Measurements from ENCODE around the gene LGI4.
A peak's percentile ranks its signal among the peaks of the same experiment; 100 is the strongest.
"Not testable (repeated sequence)": the region's sequence is repeated elsewhere in the genome, so short reads cannot be mapped to it uniquely, and the experiment has no call there.

Gene LGI4

GRCh38 chr19:35105411-35106290 is 29.2 kb downstream of the LGI4 start:
- no peak for DNase-seq

GRCh38 chr19:35105047-35105410 is 29.8 kb downstream of the LGI4 start:
- no peak for DNase-seq

- no peak for DNase-seq
These were observed 30.5 kb downstream of the LGI4 start for GRCh38 chr19:35104361-35104760.

- DNase-seq, result not testable (repeated sequence)
These were observed 31.2 kb downstream of the LGI4 start for GRCh38 chr19:35103614-35104013.

- DNase-seq, result not testable (repeated sequence)
These were observed 32.9 kb downstream of the LGI4 start for GRCh38 chr19:35101949-35102348.

- no peak for DNase-seq
These were observed 34.0 kb downstream of the LGI4 start for GRCh38 chr19:35100588-35101533.

- DNase-seq, result no peak
These were observed 35.0 kb downstream of the LGI4 start for GRCh38 chr19:35099897-35100275.

- no peak for DNase-seq
These were observed 35.5 kb downstream of the LGI4 start for GRCh38 chr19:35099155-35099896.

GRCh38 chr19:35098413-35099049 is 36.3 kb downstream of the LGI4 start:
- no peak for DNase-seq

- no peak for DNase-seq
These were observed 39.0 kb downstream of the LGI4 start for GRCh38 chr19:35095667-35096368.

- DNase-seq, result no peak
These were observed 40.2 kb downstream of the LGI4 start for GRCh38 chr19:35094656-35095055.

GRCh38 chr19:35093941-35094647 is 40.8 kb downstream of the LGI4 start:
- DNase-seq, result no peak

GRCh38 chr19:35093430-35093829 is 41.4 kb downstream of the LGI4 start:
- DNase-seq, result no peak

- peak; percentile 45 to 62 for DNase-seq
These were observed 44.2 kb downstream of the LGI4 start for GRCh38 chr19:35090506-35091214.

- DNase-seq, result no peak
These were observed 44.7 kb downstream of the LGI4 start for GRCh38 chr19:35090160-35090505.

- DNase-seq, result no peak
These were observed 45.3 kb downstream of the LGI4 start for GRCh38 chr19:35089554-35089953.

GRCh38 chr19:35088131-35088913 is 46.5 kb downstream of the LGI4 start:
- DNase-seq, result no peak

GRCh38 chr19:35087393-35087792 is 47.5 kb downstream of the LGI4 start:
- DNase-seq, result no peak

- no peak for DNase-seq
These were observed 48.4 kb downstream of the LGI4 start for GRCh38 chr19:35086455-35086854.

- no peak for DNase-seq
These were observed 48.9 kb downstream of the LGI4 start for GRCh38 chr19:35085947-35086346.
